GM12892 (cell line): ENCODE measurements around the gene ATE1.

ENCODE experiments used
- POLR2A ChIP-seq: IDR thresholded peaks from 2 replicates; pipeline ENCODE4 v1.6.1; 2011; ENCODE audit warnings: low read depth, low read length, control low read depth
- POLR2AphosphoS5 ChIP-seq: IDR thresholded peaks from 2 replicates; pipeline ENCODE4 v1.6.1; 2011; ENCODE audit warnings: low read depth, low read length, control low read depth
- TAF1 ChIP-seq: IDR thresholded peaks from 2 replicates; pipeline ENCODE4 v1.6.1; 2011; ENCODE audit warnings: low read depth, mild to moderate bottlenecking, control low read depth, low read length, borderline replicate concordance

GRCh38 chr10:121788717-121789116 lies 139.1 kb downstream of the ATE1 start:
- TF ChIP-seq POLR2A (no peak), POLR2AphosphoS5 (no peak), TAF1 (no peak)
